Stimulated activated CD8-positive, alpha-beta memory T cell treated with anti-CD3 and anti-CD28 coated beads, Interleukin-7, amount 100 ng/mL, for 1 hour (primary cell): Measurements from ENCODE around the gene TGFBR3.
"Not testable (repeated sequence)": the region's sequence is repeated elsewhere in the genome, so short reads cannot be mapped to it uniquely, and the experiment has no call there.

Source experiments
- DNase-seq, 2 donors: peaks; one replicate each; pipeline ENCODE4 v3.0.0-alpha.2; 2020; ENCODE audit warnings: low read depth in 2 of 2

TGFBR3 gene

DNA sequence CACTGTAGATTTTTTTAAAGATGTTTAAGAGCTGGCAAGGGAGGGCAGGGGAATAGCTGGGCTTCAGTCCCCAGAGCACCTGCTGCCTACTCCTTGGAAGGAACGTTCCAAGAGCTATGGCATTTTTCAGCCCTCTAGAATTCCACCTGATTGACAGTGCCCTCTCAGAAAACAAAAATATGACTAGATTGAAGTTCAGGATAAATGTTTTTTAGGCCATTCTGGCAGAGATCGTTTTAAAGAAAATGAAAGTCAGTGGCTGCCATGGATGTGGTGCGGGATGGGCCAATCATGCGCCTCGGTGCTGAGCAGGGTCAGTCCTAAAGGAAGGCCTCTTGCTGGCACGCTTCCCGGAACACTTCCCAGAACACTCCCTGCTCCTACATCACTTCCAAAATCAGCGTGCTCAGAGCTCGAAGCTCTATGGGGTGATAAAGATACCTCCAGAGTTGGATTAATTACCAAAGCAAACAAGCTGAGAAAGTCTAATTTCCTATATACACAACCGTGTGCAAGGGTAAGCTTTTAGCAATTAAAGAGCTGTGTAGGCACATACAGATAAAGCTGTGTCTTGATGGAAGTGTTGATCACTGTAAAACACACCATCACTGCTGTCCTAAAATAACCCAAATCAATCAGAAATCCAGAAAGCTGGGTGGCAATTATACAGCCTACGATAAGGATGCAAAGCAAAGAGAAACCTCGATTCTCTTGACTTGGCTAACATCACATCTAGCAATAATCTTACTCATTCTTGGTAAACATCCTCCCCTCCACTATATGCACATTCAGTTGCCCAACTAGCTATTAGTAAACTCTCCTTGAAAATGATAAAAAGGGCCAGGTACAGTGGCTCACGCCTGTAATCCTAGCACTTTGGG lies 34.6 kb downstream of the TGFBR3 start:
- DNase-seq = no peak

DNA sequence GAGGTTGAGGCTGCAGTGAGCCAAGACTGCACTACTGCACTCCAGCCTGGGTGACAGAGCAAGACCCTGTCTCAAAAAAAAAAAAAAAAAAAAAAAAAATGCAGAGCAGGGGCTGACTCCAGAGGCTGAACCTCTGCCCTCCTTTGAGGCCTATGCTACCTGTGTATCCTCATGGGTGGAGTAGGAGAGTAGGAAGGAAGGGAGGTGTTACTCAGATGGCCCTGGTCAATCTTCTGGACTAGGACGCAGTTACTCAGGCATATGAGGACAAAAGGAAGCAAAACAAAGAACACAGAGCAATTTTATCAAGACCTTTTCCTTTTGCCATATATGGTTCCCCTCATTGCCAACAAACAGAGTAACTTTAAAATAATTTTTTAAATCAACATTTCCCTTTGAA lies 35.2 kb downstream of the TGFBR3 start:
- no peak for DNase-seq

DNA sequence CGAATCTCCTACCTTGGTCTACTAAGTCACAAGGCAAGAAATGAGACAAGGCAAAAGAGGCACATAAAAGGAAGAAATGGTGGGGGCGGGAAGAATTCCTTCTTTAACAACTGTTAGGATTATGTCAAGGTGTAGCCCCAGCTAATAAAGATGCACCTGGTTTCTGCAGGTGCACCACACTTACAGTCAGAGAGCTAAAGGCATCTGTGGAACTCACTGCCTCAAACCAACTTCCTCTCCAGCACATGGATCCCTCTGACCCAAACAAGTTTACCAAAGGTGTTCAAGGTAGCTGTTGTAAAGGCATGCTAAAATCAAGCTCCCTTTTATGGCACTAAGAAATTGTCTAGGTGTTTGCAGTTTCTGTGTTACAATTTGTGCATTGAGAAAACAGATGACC lies 38.1 kb downstream of the TGFBR3 start:
- no peak for DNase-seq

DNA sequence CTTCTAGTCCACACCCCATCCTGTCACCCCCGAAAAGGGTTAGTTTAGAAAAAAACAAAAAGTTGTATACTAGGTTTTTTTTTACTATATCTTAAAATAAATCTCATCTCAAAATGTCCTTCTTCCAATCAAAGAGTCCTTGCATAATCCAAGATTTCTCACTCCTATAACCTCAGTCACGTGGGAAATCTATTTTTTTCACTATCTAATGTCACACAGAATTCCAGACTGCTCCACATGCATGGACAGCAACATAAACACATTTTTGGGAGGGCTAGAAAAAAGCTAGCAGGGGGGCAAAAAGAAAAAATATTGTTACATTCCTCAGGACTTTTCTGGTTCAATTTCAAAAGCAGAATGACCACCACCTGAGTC lies 39.3 kb downstream of the TGFBR3 start:
- no peak for DNase-seq

DNA sequence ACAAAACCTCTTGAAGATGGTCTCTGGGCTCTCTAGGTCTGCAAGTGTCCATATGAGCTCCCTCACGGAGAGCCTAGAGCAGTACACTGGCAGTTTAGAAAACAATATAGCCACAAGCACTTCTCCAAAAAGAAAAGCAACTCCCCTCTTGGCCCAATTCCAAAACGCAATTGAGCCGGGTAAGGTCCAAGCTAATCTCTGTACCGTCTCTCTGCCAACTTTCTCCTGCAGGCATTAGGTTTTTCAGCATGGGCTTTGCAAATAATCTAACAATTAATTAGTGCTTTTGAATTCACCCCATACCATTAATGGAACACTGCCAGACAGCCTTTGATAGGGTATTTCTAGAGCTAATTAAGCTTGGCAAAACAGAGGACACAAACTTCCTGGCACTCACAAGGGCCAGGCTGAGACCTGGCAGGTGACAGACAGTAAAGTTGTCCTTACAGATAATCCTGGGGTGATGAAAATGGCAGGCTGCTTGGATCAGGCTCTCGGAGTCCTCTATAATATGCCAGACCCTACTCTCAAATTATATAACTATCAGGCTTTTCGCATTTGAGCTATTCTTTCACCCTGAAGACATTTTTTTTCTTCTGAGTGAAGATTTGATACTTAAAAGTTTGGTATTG lies 39.8 kb downstream of the TGFBR3 start:
- DNase-seq = no peak

DNA sequence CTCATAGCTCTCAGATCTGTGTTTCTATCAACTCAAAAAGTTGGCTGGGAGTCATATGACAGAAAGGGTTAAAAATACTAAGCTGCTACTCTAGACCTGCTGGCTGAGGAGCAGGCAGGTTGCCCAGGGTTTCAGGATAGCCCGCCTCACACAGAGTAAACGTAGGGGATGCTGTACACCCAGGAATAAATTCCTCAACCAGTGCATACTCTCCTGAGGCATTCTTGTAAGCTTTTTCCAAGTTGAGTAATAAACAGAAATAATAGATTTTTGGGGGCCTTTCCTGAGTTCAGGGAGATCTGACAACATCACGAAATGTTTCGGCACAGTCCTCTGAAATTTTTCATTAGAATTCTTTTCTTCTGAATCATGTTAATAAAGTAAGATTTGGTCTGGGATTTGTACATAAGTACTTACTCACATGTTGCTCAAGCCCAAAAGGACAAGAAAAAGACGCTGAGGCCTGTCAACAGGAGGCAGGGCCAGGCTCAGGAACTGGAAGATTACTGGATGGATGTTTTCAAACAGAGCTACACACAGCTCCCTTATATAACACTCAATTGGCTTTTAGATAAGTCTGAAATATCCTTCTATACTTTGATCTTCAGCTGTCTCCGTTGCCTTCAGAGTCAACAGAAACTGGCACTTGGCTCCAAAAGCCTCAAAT lies 41.0 kb downstream of the TGFBR3 start:
- DNase-seq = no peak

DNA sequence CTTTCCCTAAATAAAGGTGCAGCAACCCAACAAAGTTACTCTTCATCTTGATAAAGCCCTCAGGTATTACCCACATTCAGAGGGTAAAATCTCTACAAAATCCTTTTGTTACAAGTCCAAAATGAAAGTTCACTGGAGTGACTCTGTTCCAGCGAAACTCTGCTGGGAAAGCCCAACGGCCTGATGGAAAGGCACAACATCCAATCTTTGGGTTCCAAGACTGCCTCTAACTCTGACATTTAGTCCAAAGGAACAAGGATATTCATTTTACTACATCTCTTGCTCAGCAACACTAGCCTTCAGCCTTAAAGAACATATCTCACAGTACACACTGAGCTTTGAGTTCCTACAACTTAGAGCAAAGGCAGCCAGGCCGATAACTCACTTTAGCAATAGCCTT lies 42.1 kb downstream of the TGFBR3 start:
- no peak for DNase-seq

DNA sequence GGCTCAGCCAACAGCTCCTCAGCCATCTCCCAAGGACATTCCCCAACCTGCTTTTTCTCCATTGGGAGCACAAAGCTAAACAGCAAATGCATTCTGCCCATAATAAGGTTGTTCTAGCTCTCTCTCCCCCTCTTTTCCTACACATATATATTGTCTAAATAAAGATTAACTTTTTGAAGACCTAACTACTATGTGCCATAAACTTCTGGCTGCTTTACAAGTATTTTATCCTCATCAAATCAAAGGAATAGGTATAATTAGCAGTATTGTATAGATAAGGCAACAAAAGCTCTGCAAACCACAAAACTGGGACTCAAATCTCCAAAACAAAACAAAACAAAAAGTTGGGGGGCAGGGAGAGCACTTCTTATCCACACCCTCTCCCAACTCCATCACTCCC lies 43.4 kb downstream of the TGFBR3 start:
- no peak for DNase-seq

DNA sequence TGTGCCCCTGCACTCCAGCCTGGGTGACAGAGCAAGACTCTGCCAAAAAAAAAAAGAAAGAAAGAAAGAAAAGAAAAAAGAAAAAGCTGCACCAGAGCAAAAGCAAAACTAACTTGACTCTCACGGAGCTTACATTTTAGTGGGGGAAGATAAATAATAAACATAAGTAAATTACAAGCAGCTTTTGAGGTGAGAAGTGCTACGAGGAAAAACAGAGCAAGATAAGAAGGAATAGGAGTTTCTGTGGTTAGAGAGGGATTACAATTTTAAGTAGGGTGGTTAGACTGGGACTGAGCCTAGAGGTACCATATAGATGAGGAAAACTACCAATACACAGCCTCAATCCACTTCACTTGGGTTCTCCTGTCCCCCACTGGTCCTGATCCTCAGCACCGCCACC lies 43.9 kb downstream of the TGFBR3 start:
- no peak for DNase-seq

DNA sequence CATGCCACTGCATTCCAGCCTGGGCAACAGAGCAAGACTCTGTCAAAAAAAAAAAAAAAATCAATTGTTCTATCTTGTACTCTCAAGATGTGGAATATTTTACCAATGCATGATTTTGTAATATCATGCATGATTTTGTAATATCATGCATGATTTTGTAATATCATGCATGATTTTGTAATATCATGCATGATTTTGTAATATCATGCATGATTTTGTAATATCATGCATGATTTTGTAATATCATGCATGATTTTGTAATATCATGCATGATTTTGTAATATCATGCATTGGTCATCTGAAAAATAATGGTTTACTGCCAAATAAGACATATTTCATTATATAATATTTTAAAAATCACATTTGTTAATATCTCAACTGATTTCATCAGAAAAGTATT lies 45.7 kb downstream of the TGFBR3 start:
- not testable (repeated sequence) for DNase-seq

DNA sequence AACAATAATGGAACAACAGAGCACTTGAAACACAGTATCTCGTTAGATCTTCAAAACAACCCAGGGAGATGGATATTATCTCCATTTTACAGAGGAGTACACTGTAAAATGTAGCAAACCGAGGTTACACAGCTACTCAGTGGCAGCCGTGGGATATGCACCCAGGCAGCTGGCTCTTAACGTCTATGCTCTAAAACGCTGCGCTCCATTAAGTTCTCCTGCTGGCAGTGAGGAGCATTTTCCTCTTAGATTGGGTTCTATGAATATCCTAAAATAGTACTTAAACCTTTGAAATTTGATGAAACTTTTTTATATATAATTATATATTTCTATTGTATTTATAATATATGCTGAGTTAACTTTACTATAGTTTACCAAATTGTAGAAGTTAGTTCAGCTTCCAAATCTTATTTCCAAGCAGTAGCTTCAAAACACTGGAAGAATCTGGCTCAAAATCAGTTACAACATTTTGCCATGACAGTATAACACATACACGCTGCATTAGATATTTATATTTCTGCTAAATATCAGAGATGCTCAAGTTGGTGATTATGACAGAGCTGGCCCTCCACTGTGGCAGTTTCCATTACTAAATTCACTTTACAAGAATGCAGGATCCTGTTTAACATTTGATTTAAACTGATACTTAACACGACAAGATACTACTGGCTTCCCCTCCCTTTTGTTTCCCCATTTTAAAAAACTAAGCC lies 49.5 kb downstream of the TGFBR3 start:
- DNase-seq = no peak

DNA sequence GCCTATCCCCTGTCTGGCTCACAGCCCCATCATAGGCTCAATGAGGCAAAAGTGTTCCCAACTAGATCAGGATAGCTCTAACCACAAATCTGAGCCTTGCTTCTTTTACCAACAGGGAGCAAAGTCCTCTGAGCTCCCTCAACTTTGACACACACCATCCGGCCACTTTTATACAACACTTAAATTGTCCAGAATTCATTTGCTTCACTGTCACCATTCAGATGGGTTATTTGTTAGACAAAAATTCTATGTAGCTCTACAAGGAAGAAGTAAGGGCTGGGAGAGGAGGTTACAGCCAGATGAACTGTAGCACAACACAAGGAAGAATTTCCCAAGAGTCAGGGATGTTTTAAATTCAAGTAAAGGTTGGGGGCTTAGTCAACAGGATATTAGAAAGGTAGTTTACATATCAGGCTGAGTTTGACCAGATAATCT lies 50.8 kb downstream of the TGFBR3 start:
- DNase-seq = no peak

DNA sequence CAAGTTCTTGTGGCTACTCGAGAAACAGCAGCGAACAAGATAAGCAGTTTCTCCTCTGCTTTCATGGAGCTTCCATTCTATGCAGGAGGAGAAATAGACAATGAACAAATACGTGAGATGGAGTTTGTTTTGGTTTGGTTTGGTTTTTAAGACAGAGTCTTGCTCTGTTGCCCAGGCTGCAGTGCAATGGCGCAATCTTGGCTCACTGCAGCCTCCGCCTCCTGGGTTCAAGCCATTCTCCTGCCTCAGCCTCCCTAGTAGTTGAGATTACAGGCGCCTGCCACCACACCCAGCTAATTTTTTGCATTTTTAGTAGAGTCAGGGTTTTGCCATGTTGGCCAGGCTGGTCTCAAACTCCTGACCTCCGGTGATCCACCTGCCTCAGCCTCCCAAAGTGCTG lies 51.4 kb downstream of the TGFBR3 start:
- DNase-seq = not testable (repeated sequence)

DNA sequence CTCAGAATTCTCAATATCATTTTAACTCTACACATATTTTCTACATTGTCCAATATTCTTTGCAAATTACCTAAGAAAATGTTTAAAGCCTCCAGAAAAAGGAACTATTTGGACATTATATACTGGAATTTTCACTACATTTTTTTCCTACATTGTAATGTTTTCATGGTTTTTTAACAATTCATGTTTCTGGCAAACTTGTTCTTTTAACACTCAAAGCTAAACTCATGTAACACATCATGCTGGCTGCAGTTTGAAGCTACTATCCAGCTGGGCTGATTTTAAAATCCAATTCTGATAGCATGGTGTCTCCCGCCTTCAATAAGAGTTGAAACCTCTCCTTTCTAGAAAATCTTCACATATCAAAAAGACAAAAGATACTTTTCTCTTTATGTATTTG lies 52.0 kb downstream of the TGFBR3 start:
- no peak for DNase-seq

DNA sequence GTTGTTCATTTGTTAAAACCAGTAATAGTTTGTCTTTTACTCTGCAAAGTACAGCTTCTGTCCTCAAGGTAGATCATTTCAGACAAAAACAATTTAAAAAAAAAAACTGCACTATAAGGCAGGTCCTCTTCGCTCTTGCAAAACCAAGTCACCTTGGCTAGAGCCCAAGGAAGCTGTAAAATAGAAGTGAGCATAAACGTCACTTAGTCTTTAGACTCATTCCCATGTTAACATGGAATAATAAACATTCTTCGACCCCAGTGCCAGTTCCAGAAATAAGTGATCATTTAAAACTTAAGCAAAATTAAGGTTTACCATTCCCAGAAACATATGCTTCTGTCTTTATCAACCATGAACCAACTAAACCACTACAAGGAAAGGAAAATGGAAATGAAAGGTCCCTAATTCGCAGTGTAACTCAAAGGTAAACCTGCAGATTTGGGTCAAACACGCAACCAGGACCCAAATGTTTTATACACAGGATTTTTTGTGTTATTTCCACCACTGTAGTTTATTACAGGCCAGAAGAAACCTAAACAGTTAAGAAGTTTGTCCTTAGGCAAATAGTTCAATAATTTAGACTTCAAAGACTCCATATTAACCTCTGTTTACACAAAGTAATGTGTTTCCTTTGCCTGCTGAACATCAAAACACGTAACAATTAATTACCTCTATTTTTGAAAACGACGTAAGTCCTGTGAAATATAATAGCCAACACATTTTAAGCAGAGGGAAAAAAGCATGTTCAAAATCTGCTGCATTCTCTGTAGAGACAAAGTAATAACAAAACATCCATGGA lies 54.6 kb downstream of the TGFBR3 start:
- DNase-seq = no peak

DNA sequence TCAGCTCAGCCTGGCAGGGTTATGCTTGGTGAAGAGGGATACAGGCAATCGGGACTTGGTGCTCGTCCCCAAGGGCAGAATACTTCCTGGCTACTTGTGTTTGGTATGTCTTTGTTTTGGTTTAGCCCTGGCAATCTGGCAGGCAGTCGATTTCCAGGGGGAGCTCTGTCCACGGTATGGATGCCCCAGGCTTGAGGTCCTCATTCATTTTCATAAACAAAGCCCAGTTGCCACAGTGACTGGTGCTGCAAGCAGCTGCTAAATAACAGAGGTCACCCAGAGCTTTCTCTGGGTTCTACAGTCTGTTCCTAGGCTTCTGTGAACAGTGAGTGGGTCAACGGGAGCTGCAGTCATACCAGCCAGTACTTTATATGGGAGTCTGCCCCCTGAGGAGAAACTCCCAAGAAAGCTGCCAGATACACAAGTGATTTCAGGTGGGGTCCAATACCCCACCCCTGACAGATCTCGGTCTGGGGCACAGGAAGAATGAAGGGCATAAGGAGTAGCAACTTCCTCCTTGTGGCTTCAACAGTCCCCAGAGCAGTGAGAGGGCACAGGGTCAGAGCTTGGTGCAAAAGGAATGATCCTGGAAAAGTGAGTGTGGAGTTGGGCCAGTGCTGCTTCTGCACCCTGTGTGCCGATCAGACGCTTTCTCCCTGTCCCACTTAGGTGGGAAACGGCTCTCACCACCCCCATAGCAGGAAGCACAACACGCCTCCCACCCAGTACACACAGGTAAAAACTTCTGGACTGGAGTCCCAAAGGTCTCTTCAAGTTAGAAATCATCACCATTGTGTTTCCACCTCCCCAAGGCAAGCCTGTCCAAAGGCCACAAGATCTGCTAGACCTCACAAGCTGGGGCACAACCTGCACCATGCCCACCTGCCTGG lies 55.5 kb downstream of the TGFBR3 start:
- DNase-seq = no peak

DNA sequence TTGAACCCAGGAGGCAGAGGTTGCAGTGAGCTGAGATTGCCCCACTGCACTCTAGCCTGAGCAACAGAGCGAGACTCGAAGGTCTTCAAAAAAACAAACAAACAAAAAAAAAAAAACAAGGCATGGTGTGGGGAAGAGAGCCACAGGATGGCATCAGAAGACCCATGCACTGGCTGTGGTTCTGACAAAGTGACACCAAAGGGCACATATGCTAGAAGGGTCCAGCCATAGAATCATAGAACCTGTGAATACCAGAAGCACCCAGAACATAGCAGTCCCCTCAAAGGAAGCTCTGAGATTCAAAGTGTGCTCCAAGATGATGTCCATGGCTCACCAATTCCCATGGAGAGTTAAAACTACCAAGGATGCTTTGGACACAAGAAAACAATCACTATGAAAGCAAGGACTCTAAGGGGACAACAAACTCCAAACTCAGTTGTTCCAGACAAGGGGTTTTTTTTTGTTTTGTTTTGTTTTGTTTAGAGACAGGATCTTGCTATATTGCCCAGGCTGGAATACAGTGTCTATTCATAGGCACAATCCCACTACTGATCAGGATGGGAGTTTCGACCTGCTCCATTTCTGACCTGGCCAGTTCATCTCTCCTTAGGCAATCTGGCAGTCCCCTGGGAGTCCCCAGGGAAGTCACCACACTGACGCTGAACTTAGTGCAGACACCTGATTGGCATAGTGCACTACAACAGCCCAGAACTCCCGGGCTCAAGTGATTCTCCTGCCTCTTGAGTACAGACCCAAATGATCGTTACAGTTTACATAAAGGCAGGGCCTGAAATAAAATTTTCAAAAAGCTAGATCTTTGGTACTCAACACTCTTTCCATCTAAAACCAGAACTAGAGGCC lies 56.4 kb downstream of the TGFBR3 start:
- no peak for DNase-seq

DNA sequence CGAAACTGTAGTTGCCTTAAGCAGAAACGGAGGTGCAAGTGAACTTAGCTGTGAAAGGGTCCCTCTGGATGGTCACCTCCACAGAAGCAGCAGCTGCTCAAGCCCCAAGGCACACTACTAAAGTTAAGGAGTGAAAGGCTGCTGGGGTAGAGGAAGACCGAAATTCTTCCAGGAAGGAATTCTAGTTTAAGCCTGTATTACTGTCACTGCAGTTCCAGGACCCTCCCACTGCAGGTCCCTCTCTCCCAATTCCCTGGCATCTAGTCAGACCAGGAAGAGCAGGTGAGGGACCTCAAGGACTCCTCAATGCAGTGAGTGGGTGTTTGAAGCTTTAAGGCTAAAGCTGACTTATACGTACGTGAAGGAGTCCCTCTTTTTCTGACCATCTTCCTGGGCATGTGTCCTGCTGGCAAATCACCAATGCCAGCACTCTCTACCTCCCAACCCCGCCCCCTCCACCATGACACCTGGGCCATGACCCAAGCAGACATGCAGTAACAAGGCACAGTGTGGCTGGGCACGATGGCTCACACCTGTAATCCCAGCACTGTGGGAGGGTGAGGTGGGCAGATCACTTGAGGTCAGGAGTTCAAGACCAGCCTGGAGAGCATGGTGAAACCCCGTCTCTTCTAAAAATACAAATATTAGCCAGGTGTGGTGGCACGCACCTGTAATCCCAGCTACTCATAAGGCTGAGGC lies 57.2 kb downstream of the TGFBR3 start:
- no peak for DNase-seq
